ENCODE results near the gene CDH24. TPM values are rescaled to one million over a fixed set of nuclear protein-coding genes. Genes with fewer than 3 reads are reported as not detected.

The CDH24 gene
- total and polyA plus RNA-seq, 9 of the 15 experiments (the other 6 are each of a cell fraction or from before 2014, with no cell fraction given) = 0.04 to 16.2 (median 4.9) TPM

- POLR2A ChIA-PET = interaction anchor here (0.6 to 1.0 kb wide), 2 partner anchors 42 to 167 kb away, joined by 3 to 6 read pairs; no protein-coding TSS in a partner anchor
- CTCF ChIA-PET (ENCODE audit: low intra/inter-chr PET ratio) = interaction anchor here (0.6 kb wide), 1 partner anchor 59 kb away, joined by 3 read pairs; no protein-coding TSS in a partner anchor
- WGBS (ENCODE audit: insufficient coverage, low coverage, missing lambda C conversion rate) = 88% methylated on average over 2 of the region's 9 CpGs
- in situ Hi-C loops (cut with MboI) (no loop called here), intact Hi-C loops (cut with micrococcal nuclease) (no loop called here)
- no TSS peak for BruUV-seq (replicated peaks)
- Histone ChIP-seq H3K27me3 (ENCODE audit: control insufficient read depth in 2 of 2, insufficient read depth in 2 of 2, low read length in 2 of 2) (no peaks in the 10 kb centered on the region), H2AFZ (ENCODE audit: low read depth, low read length) (no peak overlapping the region), H3K9ac (ENCODE audit: insufficient read depth in 1 of 2, low read depth in 2 of 2, low read length in 2 of 2) (no peak overlapping the region), H3K27ac (ENCODE audit: extremely low read depth, low read depth, low read length) (no peak overlapping the region), H3K9me3 (replicated peaks; ENCODE audit: control insufficient read depth, insufficient read depth, low read depth, low read length) (no peaks in the 10 kb centered on the region), H3K79me2 (ENCODE audit: control insufficient read depth, insufficient read depth, low read length) (no peaks in the 10 kb centered on the region), H3K9me1 (ENCODE audit: control insufficient read depth, insufficient read depth, low read length) (no peaks in the 10 kb centered on the region), H3K4me2 (ENCODE audit: insufficient read depth, low read length) (no peak overlapping the region), H3K4me1 (replicated peaks in 1 of 2; ENCODE audit: control insufficient read depth in 2 of 2, insufficient read depth in 2 of 2, low read length in 2 of 2) (peaks cover 15 to 34% of the 10 kb centered on the region in 2 experiments), H3K4me3 (no peak overlapping the region), H3K36me3 (ENCODE audit: control insufficient read depth, insufficient read depth, low read length) (peaks cover 5% of the 10 kb centered on the region; the same call in 1 of the 3 replicates), H4K20me1 (replicated peaks; ENCODE audit: control insufficient read depth, insufficient read depth, low read length) (no peaks in the 10 kb centered on the region)
- FAIRE-seq = no peak
- TF ChIP-seq UBTF (IDR thresholded peaks at IDR 0.05; ENCODE audit: borderline replicate concordance in 1 of 2, low read depth in 2 of 2, low read length in 2 of 2) = no peak
- TF ChIP-seq STAT6 (CRISPR knock-in tag; IDR thresholded peaks at IDR 0.05) = no peak
- ATAC-seq = no peak
- DNase-seq (ENCODE audit: extremely low read depth in 1 of 4, low spot score in 3 of 4) = no peak
Measured at GRCh38 chr14:23049011-23049410, 8.3 kb downstream of the CDH24 start.
